RKO (cell line): ENCODE results near the gene MYCBP2.

Experiments used
- DNase-seq: peaks from one replicate; pipeline ENCODE4 v3.0.0-alpha.2; 2016; ENCODE audit warnings: low spot score

Gene MYCBP2

DNA sequence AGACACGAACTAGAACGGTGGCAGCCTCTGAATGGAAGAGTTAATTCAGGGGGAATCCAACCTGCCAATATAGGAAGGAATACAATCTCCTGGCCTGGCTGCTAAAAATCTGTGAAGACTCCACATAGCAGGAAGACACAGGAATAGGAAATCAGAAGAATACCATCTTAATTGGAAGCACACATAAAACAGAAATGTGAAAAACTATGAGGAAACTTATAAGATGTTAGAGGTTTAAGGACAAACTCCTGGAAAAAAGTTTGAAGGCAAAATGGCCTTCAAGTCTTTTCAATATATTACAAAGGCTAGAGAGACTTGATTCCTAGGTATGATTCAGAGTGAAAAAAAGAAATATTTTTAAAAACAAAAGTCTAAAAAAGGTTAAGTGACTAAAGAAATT lies 221.8 kb downstream of the MYCBP2 start:
- no peak for DNase-seq

DNA sequence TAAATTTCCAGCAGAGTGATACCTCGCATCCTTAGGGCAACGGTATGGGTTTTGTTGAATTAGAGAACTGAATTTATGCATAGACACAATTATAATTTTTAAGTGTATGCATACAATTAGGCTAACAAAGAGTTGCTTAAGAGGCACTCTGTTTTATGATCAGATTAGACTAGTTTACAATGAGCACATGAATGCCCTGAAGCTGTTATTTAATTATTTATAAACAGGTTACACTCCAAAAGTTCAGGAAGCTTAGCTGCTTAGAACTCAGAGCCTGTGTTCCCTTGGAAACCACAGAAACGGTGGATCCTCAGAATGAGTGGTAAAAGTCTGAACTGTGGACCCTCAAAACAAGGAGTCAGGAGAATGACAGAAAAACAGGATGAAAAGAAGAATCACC lies 227.5 kb downstream of the MYCBP2 start:
- DNase-seq = no peak

DNA sequence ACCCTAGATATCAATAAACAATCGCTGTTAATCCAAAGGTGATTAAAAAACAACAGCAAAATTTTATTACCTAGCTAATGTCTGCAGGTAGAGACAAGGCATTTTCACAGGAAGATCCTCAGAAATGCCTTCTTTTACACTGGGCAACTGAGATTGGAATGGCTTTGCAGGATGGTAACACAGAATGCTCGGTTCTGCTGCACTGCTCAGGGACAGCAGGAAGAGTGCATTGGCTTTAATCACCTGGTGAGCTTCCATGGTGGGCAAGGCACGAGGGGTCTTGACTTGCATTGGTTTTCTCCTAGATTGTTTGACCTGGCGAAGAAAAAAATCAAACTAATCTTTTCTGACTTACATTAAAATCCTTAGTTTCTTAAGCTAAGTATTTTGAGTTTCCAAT lies 231.6 kb downstream of the MYCBP2 start:
- no peak for DNase-seq

DNA sequence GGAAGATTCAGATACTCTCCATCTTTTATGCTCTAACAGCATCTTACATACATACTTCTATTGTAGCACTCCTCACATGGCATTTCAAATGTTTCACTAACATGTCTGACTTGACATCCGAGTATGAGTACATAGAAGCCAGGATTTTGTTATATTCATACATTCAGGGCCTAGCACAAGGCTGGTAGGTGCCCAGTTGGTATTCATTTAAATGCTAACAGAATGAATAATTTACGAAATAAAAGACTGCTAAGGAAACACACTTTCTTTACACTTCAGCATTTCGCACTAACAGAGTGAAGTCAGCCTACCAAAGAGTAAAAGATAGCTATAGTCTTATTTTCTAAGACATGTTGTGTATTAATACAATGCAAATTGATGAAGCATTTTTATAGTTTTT lies 232.1 kb downstream of the MYCBP2 start:
- DNase-seq = no peak

DNA sequence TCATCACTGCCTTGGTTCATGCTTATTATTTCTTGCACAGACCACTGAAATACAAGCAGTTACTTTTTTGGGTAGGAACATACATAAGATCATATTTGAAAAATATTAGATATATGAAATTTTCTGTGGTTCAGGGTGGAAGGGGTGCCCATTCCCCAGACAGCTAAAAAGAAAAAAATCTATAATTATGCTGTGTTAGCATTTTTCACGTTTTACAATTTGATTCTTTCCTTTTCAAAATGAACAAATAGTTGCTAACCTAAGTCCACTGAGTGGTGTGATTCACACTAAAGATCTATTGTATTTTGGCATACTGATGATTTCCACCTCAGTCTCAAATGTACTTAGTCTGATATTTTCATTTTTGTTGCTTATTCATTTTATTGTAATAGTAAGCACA lies 233.2 kb downstream of the MYCBP2 start:
- DNase-seq = no peak

DNA sequence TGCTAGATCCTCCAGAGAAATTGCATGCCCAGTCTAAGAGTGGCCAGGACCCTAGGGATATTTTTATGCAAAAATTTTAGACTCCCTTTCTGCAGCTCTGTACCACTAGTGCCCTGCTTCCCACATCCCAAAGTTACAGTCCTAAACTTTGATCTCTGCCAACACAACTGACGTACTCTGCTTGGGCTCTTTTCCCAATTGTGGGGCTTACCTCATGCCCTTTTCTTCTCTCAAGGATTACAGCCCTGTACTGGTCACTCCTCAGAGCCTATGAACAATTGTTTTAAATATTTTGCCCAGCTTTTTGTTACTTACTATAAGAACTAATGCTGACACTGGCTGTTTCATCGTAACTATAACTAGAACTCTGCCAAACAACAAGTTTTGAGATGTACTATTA lies 242.1 kb downstream of the MYCBP2 start:
- no peak for DNase-seq

DNA sequence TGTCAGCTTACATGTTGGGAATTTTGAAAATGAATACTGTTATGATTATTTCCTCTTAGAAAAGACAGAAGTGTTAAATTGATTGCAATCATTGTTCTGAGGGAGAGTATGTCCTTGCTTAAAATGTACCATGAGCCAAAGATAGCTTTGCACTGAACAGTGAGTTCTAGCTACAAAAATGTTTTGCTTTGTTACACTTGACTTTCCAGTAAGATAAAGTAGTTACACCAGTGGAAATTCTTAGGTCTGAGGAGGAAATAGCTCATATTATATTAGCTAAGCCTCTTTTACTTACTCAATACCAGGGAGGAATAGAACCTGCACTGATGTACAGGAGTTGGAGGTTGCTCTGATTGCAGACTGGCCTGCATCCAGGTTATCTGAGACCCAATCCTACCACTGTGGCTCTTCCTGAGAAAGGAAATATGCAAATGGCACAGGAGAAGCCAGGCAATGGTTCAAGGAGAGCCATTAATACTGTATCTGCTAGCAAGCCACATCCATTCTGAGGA lies 246.9 kb downstream of the MYCBP2 start:
- no peak for DNase-seq

DNA sequence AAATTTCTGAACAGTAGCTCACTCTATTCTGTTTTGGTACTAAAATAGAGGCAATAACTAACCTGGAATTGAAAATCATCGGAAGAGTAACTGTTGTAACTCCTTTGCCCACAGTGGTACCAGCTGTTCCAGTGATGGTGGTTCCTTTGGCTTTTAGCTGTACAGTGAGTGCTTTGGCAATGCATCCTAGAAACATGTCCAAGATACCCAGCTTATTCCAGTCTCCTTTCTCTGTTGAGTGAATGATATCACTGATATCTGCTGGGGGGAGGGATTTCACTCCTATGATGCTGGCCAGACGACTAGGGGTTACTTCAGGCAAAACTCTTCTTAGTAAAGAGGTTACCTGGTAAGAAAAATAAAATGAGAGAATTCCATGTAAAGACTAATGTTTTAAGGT lies 259.4 kb downstream of the MYCBP2 start:
- no peak for DNase-seq

DNA sequence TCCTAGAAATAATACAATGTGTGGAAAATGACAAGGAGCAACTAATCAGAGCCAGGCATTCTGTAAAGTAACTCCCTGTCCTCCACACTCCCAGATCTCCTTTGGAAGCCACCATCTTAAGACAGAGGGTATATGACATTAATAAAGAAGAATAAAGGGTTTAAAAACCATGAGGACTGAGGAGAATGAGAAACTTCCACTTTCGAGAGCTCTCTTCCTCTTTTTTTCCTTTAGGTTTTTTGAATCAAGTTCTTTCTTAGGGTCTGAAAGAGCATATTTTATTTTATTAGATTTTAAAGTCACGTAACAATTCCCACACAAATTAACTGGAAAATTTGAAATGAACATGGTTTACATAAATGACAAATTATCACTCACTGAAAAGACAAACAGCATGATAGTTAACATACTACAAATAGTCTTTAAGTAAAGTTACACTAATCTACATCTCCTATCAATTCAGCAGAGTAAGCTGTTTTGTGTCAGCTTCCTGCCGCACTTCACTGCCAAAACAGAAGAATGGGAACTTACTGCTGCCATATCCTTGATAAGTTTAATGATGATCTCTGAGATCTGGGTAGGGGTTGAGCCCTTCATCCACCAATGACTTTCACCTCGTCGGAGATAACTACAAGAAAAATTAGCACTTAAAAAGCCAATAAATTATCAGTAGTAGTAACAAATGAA lies 261.3 kb downstream of the MYCBP2 start:
- no peak for DNase-seq

DNA sequence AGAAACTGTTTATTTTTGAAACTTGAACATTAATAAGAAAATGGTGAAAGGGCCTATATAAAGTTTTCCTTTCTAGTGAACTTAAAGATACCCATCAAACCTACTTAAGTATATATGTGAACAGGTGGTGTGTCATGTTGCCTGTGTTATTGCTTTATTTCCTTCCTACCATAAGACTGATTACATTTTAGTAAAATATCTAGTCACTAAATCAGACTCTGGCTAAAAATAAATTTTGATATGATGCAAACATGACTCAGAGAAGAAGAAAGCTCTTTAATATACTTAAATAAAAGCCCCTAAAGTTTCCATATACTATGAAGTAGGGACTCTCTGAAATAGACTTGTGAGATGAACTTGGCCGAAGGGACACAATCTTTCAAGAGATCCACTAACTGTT lies 264.8 kb downstream of the MYCBP2 start:
- peak; percentile 15 for DNase-seq

DNA sequence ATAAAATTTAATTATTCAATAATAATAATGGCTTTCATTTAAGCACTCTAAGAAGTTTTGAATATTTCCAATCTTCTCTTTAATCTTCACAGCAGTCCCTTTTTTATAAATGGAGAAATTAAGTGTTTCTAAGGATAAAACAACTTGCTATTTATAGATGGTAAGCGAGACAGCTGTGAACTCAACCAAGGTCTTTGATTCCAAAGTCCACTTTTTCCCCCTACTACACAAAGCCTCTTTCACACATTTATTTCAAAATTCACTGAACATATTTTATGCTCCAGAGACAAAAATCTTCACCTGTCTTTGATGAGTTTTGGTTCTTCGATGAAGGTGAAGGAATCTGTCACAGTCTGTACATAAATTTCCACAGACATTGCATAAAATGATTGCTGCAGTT lies 265.5 kb downstream of the MYCBP2 start:
- no peak for DNase-seq

DNA sequence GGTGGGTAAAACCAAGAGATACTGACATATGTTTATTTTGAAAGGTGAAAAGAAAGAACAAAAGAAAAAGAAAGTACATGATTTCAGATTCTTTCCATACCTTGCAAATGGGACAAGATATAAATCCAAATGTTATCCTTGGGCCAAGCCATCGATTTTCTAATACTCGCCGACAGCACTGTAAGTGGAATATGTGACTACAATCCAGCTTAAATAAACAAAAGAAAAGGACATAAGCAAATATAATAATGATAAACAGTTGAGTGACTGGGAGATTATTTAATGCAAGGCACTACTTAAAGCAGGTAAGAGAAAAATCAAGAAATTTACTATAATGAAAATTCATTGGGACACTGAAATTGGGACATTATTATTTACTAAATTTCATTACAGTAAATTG lies 270.0 kb downstream of the MYCBP2 start:
- DNase-seq = no peak

DNA sequence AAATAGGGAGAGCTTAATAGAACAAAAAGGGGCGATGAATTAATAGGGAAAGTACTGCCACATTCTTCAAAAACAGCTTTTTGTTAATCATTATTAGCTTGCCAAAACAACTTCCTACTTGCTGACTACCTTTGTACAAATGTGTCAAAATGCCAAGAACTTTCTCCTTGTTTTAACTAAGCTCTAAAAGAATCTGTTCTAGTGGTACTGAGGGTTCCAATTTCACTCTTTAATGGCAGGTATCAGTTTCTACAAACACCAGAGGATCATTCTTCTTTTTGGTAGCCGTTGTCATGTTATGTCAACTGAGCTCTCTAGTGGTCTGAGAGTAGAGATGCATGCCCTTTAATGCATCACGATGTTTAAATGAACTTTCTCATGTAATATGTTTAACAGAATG lies 270.5 kb downstream of the MYCBP2 start:
- DNase-seq = no peak

DNA sequence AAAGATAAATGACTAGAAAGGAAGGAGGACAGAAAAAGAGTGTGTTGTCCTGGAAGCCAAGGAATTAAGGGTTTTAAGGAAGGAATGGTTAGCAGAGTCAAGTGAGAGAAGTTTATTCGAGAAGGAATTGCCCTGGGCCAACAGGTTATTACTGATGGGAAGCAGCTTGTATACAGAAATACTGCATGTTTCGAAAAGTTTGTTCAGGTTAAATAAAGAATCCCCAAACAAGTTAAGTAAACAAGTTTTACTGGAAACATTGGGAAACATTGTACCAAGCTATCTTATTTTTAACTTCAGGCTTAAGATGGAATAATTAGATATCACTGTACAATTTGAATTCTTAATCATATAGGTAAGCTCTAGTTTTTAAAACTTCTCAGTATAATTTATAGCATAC lies 271.7 kb downstream of the MYCBP2 start:
- DNase-seq = no peak

DNA sequence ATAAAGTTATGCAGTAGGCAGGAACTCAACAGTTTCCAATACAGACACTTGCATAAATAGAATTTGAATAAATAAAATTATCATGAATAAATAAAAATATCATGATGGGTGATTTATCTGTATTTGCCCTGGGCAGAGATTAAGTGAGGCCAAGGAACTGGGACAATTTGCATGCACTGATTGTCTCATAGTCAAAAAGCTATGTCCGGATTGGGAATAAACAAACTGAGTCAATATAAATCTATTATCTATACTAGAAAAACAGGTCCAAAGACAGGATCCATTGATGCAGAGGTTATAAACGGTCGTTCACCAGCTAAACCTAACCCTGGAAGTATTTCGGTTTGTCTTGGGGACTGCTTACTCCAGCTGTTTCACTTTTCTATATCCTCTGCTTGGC lies 273.7 kb downstream of the MYCBP2 start:
- no peak for DNase-seq

DNA sequence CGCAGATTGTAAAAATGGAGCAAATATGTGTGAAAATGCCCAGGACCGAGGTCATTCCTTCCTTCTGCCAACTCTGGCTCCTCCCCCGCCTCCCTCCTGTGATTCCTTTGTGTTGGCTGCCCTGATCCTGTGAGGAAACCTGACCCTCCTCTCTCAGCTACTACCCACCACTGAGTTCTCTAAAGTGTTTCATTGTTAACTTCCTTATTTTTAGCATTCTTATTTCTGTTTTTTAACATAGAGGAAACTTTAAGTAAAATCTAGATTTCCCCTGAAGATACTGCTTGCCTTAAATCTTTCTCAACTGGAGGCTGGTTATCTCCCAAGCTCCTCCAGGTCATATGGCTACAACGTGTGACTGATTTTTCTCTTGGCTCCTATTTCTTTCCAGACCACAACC lies 278.2 kb downstream of the MYCBP2 start:
- no peak for DNase-seq

DNA sequence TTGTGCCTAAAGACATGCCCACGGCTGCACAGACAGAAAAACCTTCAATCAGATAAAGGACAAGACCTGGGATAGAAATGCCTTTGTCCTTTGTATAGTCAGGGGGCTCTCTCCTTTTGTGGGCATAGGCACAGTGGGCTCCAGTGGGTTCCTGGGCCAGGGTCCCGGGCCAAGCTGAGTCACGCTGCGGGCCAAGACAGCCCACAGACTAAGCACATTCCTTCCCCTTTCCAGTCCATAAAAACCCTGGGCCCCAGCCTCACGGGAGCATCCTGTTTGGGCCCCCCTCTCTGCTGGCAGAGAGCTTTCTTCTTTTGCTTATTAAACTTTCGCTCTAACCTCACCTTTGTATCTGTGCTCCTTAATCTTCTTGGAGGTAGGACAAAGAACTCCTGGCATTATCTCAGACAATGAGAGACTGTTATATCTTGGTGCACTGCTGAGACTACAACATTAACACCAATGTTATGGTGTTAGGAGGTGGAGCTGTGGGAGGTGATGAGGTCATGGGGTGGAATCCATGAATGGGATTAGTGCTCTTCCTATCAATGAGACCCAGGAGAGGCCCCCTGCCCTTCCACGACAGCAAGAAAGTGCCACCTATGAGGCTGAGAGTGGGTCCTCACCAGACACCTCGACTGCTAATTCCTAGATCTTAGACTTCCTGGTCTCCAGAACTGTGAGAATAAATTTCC lies 279.1 kb downstream of the MYCBP2 start:
- no peak for DNase-seq

DNA sequence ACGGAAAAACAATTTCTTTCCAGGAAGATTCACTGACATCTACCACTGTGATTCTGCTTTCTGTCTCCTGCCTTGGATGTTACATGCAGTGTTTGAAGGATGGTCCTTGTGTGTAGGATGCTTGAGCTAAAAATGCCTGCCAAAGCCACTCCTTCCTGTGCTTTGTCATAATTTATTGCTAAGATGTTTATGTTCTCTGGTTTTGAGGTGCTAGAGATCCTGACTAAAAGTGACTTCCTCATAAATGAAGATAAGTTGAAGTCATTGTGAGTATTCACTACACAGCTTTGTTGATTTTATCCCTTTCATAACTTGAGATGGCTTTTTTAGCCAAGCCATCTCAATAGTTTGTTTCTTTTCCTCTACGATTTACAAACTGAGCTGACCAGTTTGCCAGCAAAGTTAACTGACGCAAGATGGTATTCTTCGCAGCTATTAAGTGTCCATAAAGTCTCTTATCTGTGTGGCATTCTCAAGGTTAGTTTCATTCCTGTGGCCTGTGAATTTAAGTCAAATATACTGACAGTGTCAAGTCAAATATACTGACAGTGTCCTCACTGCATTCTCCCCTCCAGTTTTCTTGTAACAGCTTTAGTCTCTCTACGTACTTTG lies 284.2 kb downstream of the MYCBP2 start:
- no peak for DNase-seq

DNA sequence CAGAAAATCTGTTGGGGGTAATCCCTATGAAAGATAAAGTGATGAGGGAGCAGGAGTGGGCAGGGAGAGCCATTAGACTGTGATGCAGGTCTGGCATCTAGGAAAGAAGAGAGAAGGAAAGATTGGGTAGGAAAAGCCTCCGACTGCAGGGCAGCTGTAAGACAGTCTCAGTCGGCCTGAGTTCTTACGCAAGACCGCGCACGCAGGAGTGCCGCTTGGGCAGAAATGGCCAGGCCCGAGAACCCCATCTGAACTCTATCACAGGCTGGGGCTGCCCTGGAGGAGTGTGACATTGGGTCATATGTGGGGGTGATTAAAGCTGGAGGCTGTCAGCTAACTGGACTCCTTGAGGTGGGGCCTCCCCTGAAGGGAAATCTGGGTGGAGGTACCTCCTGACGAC lies 286.1 kb downstream of the MYCBP2 start:
- DNase-seq = no peak

DNA sequence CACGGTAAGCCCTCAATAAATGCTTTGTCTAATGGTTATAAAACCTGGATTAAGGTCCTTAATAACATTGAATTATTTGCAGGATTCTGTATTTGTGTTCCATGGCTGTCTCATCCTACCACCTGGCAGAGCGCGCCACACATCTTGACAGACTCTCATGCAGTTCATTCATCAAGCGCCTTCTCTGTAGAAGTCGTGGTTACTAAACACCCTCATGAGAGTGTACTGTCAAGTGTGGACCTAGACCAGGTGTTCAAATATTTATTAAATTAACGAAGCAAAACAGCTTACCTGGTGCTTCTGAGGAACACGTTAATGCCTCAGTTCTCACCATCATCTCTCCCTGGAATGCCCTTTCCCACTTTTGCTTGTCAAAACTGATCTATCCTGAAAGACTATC lies 286.8 kb downstream of the MYCBP2 start:
- no peak for DNase-seq

DNA sequence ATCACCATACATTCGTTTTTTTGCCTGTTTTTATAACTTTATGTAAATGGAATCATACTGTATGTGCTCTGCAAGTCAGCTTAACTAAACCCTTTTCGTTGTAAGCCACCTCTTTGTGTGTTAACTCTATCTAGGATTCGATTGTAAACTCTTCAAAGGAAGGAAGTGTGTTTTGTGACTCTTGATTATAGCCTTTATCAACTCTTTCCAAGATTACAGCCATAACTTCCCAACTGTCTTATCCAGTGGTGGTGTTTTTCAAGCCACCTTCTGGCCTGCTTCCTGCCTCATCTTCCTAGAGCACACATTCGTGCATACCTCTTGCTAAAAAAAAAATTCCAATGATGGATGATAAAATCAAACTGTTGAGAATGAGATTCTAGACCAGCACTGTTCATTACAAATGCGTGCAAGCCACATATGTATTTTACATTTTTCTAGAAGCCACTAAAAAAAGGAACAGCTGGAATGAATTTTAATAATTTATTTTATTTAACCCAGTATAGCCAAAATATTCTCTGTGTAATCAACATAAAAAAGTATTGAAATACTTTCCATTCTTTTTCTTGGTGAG lies 287.9 kb downstream of the MYCBP2 start:
- no peak for DNase-seq

DNA sequence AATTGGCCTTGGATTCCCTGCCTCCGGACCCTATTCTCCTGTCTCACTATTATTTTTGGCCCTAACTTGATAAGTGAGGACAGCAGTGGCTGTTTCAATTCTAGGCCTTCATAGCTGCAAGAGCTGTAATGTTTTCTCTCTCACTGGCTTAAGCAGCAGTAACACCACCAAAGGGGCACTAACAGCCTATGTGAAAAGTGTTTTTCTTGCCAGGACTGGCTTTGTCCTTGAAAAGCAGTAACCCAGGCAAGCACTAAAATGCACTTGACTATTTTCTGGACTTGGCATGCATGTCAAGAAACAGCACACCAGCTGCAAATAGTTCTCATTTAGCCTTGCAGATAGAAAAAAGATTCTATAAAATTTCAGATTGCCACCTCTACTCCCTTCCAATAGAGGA lies 290.6 kb downstream of the MYCBP2 start:
- DNase-seq = no peak

DNA sequence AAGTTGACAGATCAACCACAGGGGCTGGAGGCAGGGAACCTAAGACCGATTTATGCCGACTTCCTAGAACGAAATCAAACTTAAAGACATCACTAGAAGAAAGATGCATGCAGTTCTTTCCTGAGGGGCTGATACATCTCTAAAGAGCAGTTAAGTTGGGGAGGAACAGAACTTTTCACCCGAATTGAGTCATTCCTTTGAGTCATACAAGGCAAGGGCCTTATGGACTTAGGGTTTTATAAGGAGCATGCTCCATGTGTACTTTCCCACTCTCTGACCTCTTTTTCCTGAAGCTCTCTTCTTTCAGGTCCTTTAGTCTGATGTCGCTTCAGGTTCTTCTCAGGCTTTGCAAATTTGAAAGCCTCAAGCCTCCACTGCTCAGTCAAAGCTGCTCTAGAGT lies 292.0 kb downstream of the MYCBP2 start:
- DNase-seq = peak; percentile 57
